NCI-H345 treated with DMSO at 0.1 percent for 48 hours (cell line): ENCODE measurements around the gene ERGIC2.
"Not testable (repeated sequence)": the region's sequence is repeated elsewhere in the genome, so short reads cannot be mapped to it uniquely, and the experiment has no call there.

ENCODE experiments used
- DNase-seq: peaks from one replicate; lab custom pipeline; 2025; ENCODE audit not compliant: unreplicated experiment; lab: John Stamatoyannopoulos, UW

ERGIC2 gene, protein sequence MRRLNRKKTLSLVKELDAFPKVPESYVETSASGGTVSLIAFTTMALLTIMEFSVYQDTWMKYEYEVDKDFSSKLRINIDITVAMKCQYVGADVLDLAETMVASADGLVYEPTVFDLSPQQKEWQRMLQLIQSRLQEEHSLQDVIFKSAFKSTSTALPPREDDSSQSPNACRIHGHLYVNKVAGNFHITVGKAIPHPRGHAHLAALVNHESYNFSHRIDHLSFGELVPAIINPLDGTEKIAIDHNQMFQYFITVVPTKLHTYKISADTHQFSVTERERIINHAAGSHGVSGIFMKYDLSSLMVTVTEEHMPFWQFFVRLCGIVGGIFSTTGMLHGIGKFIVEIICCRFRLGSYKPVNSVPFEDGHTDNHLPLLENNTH

GRCh38 chr12:29380536-29381523 is at the start of gene ERGIC2:
Gene ERGIC2 (minus strand): TSS chr12:29381172. CDS start chr12:29371633, 9,539 bp downstream.
- DNase-seq: peak; percentile 99

DNA sequence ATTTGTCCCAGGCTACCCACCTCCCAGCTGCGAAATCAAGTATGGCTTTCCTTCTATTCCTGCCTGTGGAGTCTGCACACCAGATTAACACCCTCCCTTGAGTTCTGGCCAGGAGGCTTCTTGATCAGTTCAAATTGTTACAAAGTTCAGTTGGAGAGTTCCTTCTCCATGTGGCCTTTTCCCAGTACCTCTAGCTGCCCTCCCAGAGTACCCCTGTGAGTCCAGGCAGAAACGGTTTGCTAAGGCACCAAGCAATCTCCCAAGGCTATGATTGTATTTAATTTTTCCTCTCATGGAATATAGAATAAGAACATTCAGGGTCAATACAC is 49.7 kb upstream of the ERGIC2 start:
- DNase-seq: no peak

- DNase-seq: no peak
These were observed 49.2 kb upstream of the ERGIC2 start for GRCh38 chr12:29429999-29430715.

DNA sequence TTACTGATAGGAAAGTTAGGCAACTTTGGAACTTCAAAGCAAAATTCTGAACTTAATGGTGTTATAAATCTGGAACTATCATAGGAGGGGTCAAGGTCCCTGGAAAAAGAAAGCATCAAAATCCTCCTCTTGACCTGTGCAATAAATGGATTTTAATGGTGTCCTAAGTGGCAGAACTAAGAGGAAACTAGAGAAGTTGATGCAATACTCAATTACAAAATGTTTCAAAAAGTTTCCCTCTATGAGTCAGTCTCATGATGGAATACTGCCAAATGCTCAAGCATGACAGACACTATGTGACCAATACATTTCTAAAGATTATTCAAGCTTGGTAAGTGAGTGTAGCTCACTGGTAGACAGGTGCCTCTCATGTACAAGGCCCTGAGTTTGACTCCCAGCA is 47.7 kb upstream of the ERGIC2 start:
- no peak for DNase-seq

- no peak for DNase-seq
These were observed 47.0 kb upstream of the ERGIC2 start for GRCh38 chr12:29427964-29428363.

- no peak for DNase-seq
These were observed 45.5 kb upstream of the ERGIC2 start for GRCh38 chr12:29426498-29426897.

- no peak for DNase-seq
These were observed 44.8 kb upstream of the ERGIC2 start for GRCh38 chr12:29425722-29426121.

GRCh38 chr12:29416748-29417147 is 35.8 kb upstream of the ERGIC2 start:
- no peak for DNase-seq

DNA sequence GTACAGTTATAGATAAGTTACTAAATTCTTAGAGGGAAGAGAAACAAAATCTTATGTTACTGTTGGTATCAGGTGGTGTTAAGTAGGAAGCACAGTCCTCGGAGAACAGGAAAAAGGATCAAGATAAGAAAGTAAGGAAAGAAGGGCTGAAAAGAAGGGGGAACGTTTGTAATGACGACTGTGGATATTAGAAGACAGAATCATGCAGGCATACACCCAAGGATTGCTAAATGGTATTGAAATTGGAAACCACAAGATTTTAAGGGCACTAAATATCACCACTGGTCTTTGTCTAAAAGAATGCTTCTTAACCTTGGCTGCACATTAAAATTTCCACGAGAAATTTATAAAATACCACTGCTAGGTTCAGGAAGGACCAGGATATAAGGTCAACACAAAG is 34.1 kb upstream of the ERGIC2 start:
- DNase-seq: no peak

DNA sequence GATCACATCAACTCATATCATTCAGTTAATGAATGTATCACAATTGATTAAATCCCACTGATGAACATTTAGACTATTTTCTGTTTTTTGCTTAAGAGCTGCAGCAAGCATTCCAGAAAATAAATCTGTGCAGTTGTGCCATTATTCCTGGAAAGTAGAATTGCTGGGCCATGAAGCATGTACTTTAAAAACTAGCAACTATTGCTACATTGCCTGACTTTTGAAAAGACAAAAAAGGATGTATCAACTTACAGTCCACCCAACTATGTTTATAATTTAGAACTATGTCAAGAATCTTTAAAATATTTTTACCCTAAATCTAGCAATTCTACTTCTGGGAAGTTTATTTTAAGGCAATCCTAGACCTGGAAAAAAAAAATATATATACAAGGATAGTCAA is 33.4 kb upstream of the ERGIC2 start:
- no peak for DNase-seq

- DNase-seq: no peak
These were observed 24.6 kb upstream of the ERGIC2 start for GRCh38 chr12:29405561-29405960.

DNA sequence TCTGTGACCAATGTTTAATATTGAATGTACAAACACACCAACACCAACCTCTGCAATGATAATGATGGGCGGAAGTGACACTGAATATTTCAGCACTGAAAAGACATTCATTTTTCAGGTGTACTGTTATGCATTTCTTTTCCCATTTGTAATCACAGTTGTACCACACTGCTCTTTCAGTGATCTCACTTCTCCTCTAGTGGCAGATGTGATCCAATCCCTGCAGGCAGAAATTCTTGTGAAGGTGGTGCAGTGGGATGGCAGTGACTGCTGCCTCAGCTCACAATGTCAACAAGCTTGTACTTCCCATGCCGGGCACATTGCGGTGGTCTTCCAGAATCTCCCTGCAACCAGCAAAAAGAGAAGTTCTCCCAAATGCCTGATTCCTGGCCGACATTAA is 23.0 kb upstream of the ERGIC2 start:
- no peak for DNase-seq

DNA sequence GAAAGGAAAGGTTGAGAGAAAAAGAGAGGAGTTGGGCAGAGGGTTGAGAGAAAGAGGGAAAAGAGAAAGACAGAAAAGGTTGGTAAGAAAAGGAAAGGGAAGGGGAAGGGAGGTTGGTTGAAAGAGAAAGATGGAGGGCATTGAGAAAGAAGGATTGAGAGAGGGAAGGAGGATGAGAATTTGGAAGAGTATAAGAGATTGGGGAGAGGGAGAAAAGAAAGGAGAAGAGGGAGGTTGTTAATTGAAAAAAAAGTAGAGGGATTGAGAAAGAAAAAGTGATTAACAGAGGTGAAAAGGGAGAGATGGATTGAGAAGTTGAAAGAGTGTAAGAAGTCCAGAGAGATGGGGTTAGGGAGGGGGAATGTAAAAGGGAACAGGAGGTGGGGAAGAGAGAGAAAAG is 21.5 kb upstream of the ERGIC2 start:
- no peak for DNase-seq

- DNase-seq: no peak
These were observed 17.5 kb upstream of the ERGIC2 start for GRCh38 chr12:29398495-29398894.

- DNase-seq: no peak
These were observed 15.8 kb upstream of the ERGIC2 start for GRCh38 chr12:29396774-29397173.

GRCh38 chr12:29395356-29395755 is 14.4 kb upstream of the ERGIC2 start:
- DNase-seq: no peak

DNA sequence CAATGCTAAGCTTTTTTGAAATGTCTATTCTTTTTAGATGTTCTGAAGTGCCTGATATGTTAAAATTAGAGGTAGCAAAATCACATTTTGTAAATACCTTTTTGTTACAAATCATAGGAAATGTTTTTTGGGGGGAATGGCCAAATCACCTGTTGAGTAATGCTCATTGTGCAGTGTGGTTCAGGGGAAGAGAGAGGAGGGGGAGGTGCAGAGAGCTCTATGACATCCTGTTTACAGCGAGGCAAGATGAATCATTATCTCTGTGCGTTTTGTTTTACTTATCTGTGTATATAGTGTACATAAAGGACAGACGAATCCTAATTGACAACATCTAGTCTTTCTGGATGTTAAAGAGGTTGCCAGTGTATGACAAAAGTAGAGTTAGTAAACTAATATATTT is 9.4 kb upstream of the ERGIC2 start:
- DNase-seq: not testable (repeated sequence)

DNA sequence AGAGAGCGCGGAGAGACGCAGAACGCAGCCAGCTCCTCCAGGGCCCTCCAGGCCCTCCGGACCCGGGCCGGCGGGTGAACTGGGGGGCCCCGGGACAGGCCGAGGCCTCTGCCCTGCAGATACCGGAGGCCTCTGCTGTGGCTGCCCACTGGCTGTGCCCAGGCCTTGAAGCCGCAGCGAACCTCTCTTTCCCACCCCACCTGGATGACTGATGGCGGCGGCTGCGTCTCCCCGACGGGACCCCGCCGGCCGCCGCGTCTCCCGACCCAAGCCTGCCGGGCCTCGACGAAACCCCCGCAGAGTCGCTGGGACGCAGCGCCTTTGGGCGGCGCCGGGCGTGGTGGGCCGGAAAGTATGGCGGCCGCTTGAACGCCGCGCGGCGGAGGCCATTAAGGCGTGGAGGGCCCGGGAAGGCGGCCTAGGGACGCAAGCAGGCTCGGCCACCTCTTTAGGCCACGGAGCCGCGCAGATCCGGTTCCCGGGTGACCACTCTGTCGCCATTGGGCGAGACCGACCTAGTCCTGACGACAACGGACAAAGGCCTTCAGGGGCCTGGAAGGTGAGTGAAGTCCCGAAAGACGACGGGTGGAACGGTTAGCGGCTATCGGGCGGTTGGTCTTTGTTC is 8.4 kb upstream of the ERGIC2 start:
- DNase-seq: no peak

DNA sequence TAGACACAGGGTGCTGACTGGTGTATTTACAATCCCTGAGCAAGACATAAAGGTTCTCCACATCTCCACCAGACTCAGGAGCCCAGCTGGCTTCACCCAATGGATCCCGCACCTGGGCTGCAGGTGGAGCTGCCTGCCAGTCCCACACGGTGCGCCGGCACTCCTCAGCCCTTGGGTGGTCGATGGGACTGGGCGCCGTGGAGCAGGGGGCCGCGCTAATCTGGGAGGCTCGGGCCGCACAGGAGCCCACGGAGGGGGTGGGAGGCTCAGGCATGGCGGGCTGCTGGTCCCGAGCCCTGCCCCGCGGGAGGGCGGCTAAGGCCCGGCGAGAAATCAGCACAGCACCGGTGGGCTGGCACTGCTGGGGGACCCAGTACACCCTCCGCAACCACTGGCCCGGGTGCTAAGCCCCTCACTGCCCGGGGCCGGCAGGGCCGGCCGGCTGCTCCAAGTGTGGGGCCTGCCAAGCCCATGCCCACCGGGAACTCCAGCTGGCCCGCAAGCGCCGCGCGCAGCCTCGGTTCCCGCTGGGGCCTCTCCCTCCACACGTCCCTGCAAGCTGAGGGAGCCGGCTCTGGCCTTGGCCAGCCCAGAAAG is 5.2 kb upstream of the ERGIC2 start:
- DNase-seq: not testable (repeated sequence)

DNA sequence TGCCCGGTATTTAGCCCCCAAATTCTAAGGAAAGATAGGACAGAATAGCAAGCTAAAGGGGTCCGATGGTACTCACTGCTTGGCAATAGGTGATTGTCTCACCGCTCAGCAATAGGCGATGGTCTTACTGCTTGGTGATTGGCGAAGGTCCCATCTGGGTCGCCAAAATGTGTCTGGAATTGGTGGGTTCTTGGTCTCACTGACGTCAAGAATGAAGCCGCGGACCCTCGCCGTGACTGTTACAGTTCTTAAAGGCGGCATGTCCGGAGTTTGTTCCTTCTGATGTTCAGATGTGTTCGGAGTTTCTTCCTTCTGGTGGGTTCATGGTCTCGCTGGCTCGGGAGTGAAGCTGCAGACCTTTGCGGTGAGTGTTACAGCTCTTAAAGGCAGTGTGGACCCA is 4.2 kb upstream of the ERGIC2 start:
- not testable (repeated sequence) for DNase-seq

GRCh38 chr12:29382251-29382650 is 1.3 kb upstream of the ERGIC2 start:
- DNase-seq: no peak
